HG02885 (cell line): Measurements from ENCODE around the gene TMEM132C.
"Not testable (repeated sequence)": the region's sequence is repeated elsewhere in the genome, so short reads cannot be mapped to it uniquely, and the experiment has no call there.

Experiments
- ATAC-seq: cut with Tn5 transposase; IDR thresholded peaks from one replicate; pipeline ENCODE4 v1.9.1; 2021; ENCODE audit warnings: mild to moderate bottlenecking; ENCODE audit not compliant: unreplicated experiment, poor library complexity

Gene TMEM132C

DNA sequence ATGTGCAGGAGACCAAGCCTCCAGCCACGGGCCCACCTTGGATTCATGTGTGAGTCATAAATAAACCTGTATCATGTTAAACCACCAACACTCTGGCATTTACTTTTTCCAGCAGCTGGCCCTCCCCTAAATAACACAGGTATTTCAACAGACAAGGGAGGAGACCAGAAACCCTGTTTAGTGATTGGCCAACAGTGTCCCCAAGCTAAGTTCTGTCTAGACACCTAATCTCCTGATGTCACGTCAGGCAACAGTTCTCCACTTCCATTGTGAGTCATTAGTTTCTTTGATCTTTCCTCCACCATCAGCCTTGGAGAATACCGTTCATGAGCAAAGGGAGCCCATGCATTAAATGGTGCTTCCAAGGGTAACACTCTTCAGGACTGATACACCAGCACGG lies 196.9 kb downstream of the TMEM132C start:
- ATAC-seq: no peak

DNA sequence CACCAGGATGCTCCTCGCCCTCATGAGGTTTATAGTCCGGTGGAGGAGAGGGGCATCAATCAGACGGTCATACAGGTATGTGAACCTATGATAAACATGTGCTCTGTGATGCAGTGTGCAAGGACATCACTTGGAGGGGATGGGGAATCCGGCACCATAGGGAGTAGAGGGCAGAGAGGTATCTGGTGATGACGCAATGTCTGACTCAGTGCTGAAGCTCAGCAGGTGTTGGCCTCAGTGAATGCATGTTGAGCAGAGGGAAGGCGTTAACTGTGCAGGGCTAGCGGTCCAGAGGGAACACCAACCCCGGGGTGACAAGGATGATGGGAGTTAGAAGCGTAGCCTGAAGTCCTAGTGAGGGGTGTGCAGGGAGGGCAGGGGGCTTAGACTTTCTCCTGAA lies 200.9 kb downstream of the TMEM132C start:
- ATAC-seq: no peak

DNA sequence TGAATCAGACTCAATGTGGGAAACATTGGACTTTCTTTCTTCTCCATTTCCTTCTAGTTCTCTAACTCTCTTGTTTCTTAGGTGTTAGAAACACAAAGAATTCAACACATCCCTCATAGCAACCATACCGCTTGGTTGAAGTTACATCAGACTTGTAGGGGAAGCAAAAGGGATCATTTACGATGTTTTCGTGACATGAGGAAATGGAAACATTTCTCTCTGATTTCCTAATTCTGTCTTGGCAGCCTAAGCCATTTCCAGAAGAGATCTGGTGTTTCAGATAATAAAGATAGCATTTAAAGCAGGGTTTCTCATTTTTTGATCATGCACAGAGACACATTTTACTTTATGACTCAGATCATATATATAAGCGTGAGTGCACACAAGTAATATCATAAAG lies 202.0 kb downstream of the TMEM132C start:
- ATAC-seq: no peak

DNA sequence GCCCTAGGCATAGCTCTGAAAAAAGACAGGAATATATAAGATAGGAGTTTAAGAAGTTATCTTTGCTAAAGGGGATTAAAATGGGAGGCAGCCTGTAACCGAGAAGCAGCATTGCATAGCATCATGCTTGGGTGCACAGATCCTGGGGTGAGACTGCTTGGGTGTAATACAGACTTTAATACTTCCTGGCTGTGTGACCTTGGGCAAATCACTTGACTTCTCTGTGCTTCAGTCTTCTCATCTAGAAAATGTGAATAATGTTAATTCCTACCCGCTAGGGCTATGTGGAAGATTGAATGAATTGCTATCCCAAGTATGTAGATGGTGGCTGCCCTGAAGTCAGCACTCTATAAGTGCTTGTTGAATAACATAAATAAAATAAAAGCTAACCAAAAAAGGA lies 204.5 kb downstream of the TMEM132C start:
- no peak for ATAC-seq

DNA sequence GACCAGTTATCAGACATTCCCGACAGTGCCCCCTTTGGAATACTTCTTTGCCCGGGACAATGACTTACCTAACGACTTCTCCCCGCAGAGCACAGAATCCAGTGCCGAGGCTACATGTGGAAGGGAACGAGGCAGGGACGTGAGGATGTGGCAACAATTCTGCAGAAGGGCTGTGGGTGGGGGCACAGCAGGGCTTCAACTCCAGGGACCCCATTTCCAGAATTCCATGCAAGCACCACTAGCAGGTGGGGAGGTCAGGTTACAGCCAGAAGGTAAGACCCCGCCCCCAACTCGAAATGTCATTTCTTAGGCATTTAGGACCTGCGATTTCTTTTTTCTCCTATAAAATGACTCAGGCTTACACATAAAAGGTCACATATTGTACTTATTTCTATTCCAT lies 207.9 kb downstream of the TMEM132C start:
- no peak for ATAC-seq

DNA sequence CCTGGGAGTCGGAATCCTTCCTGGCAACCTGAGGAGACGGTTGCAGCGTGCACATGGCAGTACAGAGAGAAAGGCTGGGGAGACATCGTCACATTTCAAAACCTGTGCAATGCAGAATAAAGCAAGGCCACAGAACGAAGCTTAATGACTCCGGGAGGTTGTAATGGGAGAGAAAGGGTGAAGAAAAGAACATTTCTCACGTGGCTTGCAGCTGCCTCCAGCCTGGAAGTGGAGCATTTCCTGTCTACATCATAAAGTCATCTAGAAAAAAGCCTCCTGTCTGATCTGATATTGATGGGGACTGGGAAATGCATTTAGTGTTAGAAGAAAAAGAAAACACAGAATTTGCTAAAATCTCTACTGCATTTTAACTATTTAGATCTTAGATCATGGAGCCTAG lies 209.3 kb downstream of the TMEM132C start:
- no peak for ATAC-seq

DNA sequence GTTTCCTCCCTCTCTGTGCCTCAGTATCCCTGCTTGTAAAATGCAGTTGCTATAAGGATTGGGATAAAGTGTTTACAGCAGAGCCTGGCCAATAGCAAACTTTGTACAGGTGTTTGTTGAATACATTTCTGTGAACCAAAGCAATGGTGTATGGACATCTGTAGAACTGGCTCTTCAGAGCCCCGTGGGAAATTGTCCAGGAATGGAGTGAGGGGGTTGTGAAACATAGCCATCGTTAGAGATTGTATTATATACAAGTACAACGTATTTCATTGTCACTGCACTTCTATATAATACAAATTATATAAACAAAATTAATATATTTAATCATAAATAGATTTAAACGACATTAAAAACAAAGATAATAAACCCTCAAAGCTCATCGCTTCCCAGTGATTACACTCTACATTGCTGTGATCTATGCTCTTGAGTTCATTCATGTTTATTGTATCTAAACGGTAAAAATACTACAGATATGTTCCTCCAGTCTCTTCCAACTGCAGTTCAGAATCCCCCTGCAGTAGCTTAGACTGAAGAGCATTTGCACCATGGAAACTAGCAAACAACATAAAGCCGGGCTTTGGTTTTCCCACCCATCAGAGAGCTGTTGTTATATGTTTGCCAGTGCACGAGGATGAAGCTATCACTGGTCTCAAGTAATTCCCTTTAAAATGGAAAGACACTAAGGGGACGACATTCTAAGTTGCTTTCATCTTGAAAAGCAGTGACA lies 216.7 kb downstream of the TMEM132C start:
- no peak for ATAC-seq

DNA sequence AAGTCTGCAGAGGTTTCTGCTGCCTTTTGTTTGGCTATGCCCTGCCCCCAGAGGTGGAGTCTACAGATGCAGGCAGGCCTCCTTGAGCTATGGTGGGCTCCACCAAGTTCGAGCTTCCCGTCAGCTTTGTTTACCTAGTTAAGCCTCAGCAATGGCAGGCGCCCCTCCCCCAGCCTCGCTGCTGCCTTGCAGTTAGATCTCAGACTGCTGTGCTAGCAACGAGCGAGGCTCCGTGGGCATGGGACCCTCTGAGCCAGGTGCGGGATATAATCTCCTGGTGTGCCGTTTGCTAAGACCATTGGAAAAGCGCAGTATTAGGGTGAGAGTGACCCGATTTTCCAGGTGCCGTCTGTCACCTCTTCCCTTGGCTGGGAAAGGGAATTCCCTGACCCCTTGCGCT lies 230.4 kb downstream of the TMEM132C start:
- not testable (repeated sequence) for ATAC-seq

DNA sequence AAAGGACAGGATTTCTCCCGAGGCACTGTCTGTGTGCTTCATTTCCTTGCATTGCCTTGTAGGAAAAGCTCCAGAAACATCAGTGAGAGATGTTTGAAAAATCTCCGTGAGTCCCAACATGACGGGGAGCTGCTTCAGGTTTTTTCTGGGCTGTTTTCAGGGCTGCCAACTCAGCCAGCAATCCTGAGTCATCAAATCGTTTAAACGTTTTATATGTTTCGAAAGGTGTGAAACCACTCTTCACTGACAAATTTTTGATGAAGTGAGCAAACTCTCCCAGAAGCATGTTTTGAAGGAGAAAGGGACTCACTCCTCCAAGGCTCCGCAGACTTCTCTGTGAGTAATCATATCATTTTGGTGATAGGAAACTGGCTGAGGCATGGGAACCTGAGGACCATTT lies 240.5 kb downstream of the TMEM132C start:
- ATAC-seq: no peak

DNA sequence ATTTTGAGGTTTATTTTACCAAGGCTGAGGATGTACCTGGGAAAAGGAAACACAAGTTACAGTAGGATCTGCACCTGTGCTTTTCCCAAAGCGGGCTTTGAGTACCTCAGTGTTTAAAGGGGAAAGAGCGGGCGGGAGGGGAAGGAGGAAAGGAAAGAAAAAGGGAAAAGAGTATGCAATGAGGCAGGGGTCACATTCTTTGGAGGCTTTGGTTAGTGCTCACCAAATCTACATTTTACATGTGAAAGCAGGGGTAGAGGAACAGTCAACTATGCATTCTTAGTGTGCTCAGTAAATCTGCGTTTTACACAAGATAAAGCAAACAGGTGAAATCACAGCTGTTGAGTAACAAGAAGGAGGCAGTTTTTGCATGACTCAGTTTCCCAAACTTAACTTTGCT lies 242.2 kb downstream of the TMEM132C start:
- ATAC-seq: no peak

DNA sequence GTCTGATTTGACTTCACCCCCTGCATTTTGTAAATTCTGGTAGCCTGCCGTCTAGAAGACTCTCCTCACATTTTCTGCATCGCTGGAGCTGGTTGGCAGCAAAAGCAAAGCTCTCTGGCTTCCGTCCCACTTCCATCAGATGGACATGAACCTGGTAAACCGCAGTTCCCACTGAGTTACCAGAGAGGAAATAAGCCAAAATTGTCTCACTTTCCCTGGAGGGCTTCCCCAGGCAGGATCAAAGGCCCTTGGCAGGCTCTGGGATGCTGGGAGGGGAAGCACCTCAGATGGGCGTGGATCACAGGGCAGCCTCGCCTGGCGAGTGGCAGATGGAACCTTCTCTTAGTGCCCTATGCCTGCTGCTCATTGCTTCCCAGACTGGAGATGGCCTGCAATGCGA lies 243.5 kb downstream of the TMEM132C start:
- ATAC-seq: no peak

DNA sequence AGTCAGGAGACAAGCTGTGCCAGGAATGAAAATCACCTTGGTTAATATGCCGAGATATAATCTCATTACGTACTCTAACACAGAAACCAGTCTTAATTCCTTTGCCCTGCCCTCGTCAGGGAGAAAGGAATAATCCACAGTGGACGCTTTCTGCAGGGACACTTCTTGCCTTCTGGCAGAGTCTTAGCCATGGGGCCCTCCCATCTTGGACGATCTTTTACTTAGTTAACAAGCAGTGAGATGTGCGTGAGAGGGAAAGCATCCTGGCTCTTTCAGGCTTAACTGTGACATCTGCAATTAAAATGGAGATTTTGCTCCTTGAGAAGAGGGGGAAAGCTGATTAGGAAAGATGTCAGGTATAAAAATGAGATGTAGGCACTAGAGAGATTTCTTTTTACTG lies 246.4 kb downstream of the TMEM132C start:
- ATAC-seq: no peak

DNA sequence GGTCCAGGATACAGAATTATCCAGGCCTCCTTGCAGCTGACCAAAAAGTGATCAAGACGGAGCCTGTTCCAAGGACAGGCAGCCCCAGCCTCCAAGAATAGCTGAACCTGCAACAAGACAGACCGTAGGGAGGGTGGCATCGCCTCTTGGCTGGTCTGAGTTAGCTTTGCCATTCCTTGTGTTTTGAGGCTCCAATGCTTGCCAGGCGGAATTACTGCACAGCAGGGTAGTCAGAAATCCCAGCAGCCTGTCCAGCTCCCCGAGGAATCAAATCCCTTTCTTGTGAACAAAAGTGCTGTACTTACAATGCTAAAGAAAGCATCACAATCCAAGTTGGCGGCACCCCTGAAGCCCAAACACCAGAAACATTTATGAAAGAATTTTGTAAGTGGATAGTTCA lies 246.9 kb downstream of the TMEM132C start:
- ATAC-seq: no peak

DNA sequence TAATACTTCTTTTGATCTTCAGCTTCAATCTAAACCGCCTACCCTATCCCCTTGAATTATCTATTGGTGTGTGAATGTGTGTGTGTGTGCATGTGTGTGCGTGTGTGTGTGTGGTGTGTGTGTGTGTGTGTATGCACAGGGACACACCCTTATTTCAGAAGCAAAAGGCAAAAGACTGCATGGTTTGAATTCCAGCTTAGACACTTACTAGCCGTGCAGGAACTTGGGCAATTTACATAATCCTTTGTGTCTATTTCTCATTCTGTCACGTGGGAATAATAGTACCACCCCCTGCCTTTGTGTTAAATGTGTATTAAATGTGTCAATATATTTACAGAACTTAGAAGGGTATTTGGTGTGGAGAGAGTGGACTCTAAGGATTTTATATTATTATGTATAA lies 251.7 kb downstream of the TMEM132C start:
- no peak for ATAC-seq

DNA sequence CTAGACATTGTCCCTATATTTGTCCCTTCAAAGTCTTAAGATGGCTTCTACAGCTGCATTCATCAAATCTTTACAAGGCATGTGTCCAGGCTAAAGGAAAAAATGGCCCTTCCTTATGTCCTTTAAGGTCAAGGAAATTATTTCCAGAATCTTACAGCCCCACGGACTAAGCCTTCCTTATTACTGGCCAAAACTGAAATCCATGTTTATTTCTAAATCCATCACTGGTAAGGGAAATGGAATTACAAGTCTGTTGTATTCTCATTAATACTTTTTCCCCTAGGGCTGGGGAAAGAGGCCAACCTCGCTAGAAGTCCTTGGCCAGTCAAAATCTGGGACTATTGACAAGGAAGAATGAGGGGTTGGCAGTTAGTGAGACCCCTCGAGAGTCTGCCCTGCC lies 252.5 kb downstream of the TMEM132C start:
- ATAC-seq: no peak

DNA sequence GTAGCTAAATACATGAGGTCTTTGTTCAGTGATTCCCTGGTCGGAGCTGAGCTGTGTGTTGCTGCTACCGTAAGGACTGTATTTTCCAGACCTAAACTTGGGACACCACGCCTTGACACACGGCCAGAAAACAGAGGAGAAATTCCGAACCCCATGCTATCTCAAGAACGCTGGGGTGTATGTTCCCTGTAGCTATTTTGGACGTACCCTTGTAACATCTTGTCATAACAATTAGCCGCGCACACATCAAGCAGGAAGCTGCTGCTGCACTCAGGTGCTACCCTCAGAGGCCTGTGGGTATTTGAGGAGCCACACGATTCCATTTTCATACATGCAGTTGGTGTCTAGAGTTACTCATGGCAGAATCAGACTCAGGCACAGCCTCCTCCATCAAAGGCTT lies 255.0 kb downstream of the TMEM132C start:
- ATAC-seq: no peak

DNA sequence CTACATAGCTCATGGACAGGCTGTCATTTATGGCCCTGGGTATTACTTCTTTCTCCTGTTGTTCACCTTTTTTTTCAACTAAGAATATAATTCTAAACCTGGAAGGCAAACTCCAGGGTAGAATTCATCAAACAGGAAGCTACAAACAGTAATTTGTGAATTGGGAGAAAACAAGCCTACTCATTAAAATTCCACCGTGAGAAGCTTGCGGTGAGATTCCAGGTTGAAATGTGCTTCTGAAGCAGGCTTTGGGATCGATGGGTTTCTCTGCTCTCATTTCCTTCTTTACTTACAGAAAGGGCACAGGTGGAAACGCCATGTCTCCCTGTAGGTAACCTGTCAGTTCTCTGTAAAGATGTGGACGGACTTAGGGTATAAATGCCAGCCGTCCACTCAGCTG lies 257.5 kb downstream of the TMEM132C start:
- ATAC-seq: no peak

DNA sequence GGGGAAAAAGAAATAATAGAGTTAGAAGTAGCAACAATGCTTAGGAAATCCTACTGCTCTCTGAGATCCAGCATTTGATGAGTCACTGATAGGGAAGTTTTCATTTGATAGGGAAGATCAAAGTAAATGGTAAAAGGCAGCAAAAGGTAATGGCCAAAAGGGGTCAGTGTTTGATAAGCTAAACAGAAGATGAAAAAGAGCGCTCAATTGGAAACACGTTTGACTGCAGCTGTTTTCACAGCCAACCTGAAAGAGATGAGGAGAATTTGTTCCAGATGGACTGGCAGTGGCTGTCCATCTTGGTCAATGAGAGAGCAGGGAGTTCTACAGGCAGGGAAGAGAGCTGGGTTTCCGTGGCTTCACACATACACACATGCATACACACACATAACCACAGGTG lies 264.2 kb downstream of the TMEM132C start:
- ATAC-seq: no peak

DNA sequence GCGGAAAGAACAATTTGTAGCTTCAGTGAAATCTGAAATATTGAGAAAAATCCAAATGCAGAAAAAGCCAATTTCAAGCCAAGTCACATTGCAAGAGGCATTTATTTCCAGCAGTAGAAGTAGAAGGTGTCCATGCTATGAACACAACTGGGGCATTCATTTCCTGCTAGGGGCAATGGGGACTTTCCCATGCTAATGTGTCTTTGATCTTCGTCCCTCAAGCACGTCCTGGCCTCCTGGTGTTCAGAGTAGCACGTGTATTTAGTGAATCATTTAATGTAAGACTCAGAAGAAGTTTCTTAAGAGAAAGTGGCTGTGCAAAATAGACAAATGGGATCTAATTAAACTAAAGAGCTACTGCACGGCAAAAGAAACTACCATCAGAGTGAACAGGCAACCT lies 267.9 kb downstream of the TMEM132C start:
- ATAC-seq: peak; percentile 87

DNA sequence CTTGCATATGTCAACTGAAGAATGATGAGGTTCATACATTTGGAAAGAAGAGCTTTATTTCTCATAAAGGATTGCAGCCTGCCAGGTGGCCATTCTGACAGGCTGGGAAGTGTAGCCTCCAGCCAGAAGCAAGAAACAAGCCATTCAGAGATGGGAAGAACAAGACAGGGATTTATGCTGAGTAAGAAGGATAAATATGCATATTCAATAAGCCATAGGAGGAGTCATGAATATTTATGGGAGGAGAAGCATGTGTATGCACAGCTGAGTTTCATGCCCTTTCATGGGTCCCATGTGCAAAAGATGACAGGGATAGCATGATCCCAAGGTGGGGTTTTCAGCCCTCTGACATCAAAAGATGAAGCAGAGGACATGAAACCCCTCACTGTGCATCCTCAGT lies 269.8 kb downstream of the TMEM132C start:
- no peak for ATAC-seq

DNA sequence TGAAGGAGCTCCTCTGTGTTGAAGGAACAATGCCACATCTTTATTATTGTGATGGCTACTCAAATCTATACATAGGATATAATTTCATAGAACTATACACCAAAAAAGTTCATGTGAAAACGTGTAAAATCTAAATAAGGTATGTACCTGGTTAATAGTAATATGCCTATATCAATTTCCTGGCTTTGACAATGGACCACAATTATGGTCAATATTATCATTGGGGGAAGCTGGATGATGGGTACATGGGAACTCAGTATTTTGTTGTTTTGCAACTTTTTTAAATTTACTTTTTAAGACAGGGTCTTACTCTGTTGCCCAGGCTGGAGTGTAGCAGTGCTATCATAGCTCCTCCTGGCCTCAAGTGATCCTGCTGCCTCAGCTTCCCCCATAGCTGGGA lies 270.7 kb downstream of the TMEM132C start:
- no peak for ATAC-seq

DNA sequence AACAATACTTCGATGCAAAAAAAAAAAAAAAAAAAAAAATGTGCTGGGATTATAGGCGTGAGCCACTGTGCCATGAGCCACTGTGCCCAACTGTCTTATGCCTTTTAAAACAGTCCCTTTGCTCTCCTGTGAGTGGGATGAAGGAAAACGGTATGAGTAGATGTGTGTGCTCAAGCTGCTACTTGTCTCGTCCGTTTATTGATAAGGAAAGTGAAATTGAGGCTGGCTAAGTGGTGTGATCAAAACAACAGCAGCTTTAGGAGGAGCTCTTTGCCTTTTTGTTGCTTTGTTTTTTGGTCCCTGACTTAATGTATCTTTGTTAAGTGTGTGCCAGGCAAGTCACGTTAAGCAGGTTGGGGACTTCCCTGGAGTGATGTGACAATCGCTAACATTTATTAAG lies 275.9 kb downstream of the TMEM132C start:
- no peak for ATAC-seq

DNA sequence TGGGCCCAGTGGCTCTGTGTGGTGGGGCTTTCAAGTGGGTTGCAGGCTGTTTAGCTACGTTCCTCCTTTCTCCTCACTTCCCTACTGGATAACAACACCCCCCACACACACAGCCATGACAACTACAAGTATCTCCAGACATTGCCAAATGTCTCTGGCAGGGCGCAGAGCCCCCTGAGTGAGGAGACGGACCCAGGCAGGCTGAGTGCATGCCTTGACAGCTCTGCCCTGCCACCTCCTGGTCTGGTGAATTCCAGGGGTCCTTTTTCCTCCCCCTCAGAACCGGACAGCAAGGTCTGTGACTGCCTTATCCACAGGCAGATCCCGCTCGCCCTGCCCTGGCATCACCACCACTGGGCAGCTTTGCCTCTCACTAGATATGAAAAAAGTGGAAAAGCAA lies 276.5 kb downstream of the TMEM132C start:
- ATAC-seq: no peak
